Adrenal gland (tissue), 12 donors: ENCODE data around the gene SH3RF1. TPM values are rescaled to one million over a fixed set of nuclear protein-coding genes. Genes with fewer than 3 reads are reported as not detected.

Source experiments
- DNase-seq, 7 donors: peaks; one replicate each; pipeline ENCODE4 v3.0.0-alpha.2; 2019 to 2020
- H3K27ac ChIP-seq, 5 donors: fragments of 200-600 bp; sonication (generic) in 4 of 5; 1 replicate in 3 of 5; 2 replicates in 2 of 5; pipeline versions ENCODE4 v1.5.1 to v1.8.0; 2016 to 2020; ENCODE audit warnings: mild to moderate bottlenecking in 1 of 5
- H3K27me3 ChIP-seq: fragments of 200-600 bp; 2 replicates; pipeline ENCODE4 v1.8.0; 2021
- H3K36me3 ChIP-seq, 2 donors: fragments of 200-600 bp; replicated peaks in 1 of 2; 1 replicate in 1 of 2; 2 replicates in 1 of 2; pipeline versions ENCODE4 v1.5.1 to v1.8.0; 2018 to 2022
- H3K4me1 ChIP-seq, 2 donors: fragments of 200-600 bp; replicated peaks in 1 of 2; 1 replicate in 1 of 2; 2 replicates in 1 of 2; pipeline versions ENCODE4 v1.5.1 to v1.8.0; 2018 to 2021
- H3K4me3 ChIP-seq, 4 donors: fragments of 200-600 bp; sonication (generic) in 3 of 4; one replicate each; pipeline ENCODE4 v1.5.1; 2016 to 2018
- H3K9me3 ChIP-seq, 3 donors: fragments of 200-600 bp; sonication (generic) in 1 of 3; replicated peaks in 1 of 3; 1 replicate in 2 of 3; 2 replicates in 1 of 3; pipeline versions ENCODE4 v1.5.1 to v1.8.0; 2016 to 2021
- CTCF ChIP-seq, 6 experiments: fragments of 450-650 bp in 4 of 6; fragments of 200-600 bp in 2 of 6; sonication (generic) in 1 of 6; IDR thresholded peaks; 1 replicate in 5 of 6; 2 replicates in 1 of 6; pipeline versions ENCODE4 v1.5.1 to v1.8.0; 2016 to 2021; ENCODE audit warnings: antibody characterized with exemption in 6 of 6, mild to moderate bottlenecking in 2 of 6, moderate library complexity in 1 of 6
- POLR2A ChIP-seq, 2 donors: fragments of 450-650 bp; IDR thresholded peaks; one replicate each; pipeline ENCODE4 v1.6.1; 2017; ENCODE audit warnings: antibody characterized with exemption in 2 of 2, mild to moderate bottlenecking in 2 of 2, moderate library complexity in 1 of 2
- WGBS, 4 donors: extraction: QIAGEN DNeasy Blood & Tissue Kit in 2 of 4; methylation state at CpG; one replicate each; pipeline versions ENCODE4 v1.1.5 to v1.1.7; 2013 to 2017; 5-methylcytosine and 5-hydroxymethylcytosine counted together
- intact Hi-C, 2 donors: fragments of 100-400 bp; cut with DNase I; formaldehyde crosslinking; loops; one replicate each; pipeline versions ENCODE4 v1.14.1 to v1.15.0; 2022 to 2023
- polyA plus RNA-seq, 3 donors: library from polyadenylated mRNA; stranded (reverse); fragments of 200-250 nt in 2 of 3; fragments of 350-450 nt in 1 of 3; fragmentation: Illumina TruSeq in 1 of 3; extraction: RNeasy Lipid Tissue Mini Kit (QIAGEN cat#74804) in 1 of 3; gene quantifications; one replicate each; pipeline ENCODE4 v1.2.3, GENCODE V29; 2013 to 2014
- total RNA-seq, 9 donors: library from RNA; depleted of rRNA in 4 of 9; stranded (reverse); fragments of >200 nt in 4 of 9; fragments of 120-200 nt in 1 of 9; fragmentation: NEBNext Ultra II Directional in 1 of 9; extraction: Animal tissue kit (Norgen Biotek cat#: 25700) in 1 of 9; gene quantifications; one replicate each; pipeline versions ENCODE4 v1.1.0 to v1.2.4, GENCODE V29; 2013 to 2023
- donor health status: healthy with polysubstance abuse.
- donor health status: Bipolar disorder and iron deficiency.
- donor health status: DM: yes; HTN: yes; CAD: no.
- donor health status: DM: no; HTN: no; CAD: no.
- donor health status: DM: no; HTN: no; CAD: no.
- donor health status: DM: yes; HTN: yes; CAD: no.

Gene SH3RF1
- total and polyA plus RNA-seq, 12 donors = 1.8 to 19.3 (median 8.6) TPM

GRCh38 chr4:169054879-169055278, 215.9 kb downstream of the SH3RF1 start:
- Histone ChIP-seq H3K27me3 (no peaks in the 10 kb centered on the region), H3K9me3 (no peaks in the 10 kb centered on the region), H3K4me3 (no peak overlapping the region), H3K36me3 (no peaks in the 10 kb centered on the region), H3K27ac (no peak overlapping the region), H3K4me1 (no peaks in the 10 kb centered on the region)
- no peak for DNase-seq
- intact Hi-C loops = no loop called here
- TF ChIP-seq CTCF (IDR thresholded peaks at IDR 0.05) (no peak), POLR2A (IDR thresholded peaks at IDR 0.05) (no peak)
- 79 to 100% (median 93%) methylated on average over 6 of the region's 6 CpGs for WGBS, 4 donors

GRCh38 chr4:169052594-169052945, 218.2 kb downstream of the SH3RF1 start:
- Histone ChIP-seq H3K27ac (no peak overlapping the region), H3K36me3 (no peaks in the 10 kb centered on the region), H3K9me3 (no peaks in the 10 kb centered on the region), H3K4me1 (no peaks in the 10 kb centered on the region), H3K4me3 (no peak overlapping the region), H3K27me3 (no peaks in the 10 kb centered on the region)
- TF ChIP-seq CTCF (IDR thresholded peaks at IDR 0.05) = no peak
- no peak for TF ChIP-seq POLR2A (IDR thresholded peaks at IDR 0.05)
- no peak for DNase-seq
- 74 to 93% (median 78%) methylated on average over 6 of the region's 6 CpGs for WGBS, 4 donors
- intact Hi-C loops = no loop called here

GRCh38 chr4:169051761-169052593, 218.8 kb downstream of the SH3RF1 start:
- no peak overlapping the region for H3K4me3 ChIP-seq
- no peak for TF ChIP-seq CTCF (IDR thresholded peaks at IDR 0.05)
- no peak for TF ChIP-seq POLR2A (IDR thresholded peaks at IDR 0.05)
- H3K27me3 ChIP-seq = no peaks in the 10 kb centered on the region
- no peaks in the 10 kb centered on the region for H3K9me3 ChIP-seq
- H3K36me3 ChIP-seq = no peaks in the 10 kb centered on the region
- DNase-seq = no peak
- 77 to 83% (median 80%) methylated on average over 10 of the region's 10 CpGs for WGBS, 4 donors
- no peak overlapping the region for H3K27ac ChIP-seq
- H3K4me1 ChIP-seq = no peaks in the 10 kb centered on the region
- intact Hi-C loops = no loop called here

- WGBS, 4 donors = 77 to 83% (median 81%) methylated on average over 9 of the region's 9 CpGs
- Histone ChIP-seq H3K36me3 (no peaks in the 10 kb centered on the region), H3K4me1 (no peaks in the 10 kb centered on the region), H3K4me3 (no peak overlapping the region), H3K9me3 (no peaks in the 10 kb centered on the region), H3K27ac (peak overlapping the region in 1 of 5 donors; percentile 48), H3K27me3 (no peaks in the 10 kb centered on the region)
- TF ChIP-seq CTCF (IDR thresholded peaks at IDR 0.05) = no peak
- TF ChIP-seq POLR2A (IDR thresholded peaks at IDR 0.05) = no peak
- DNase-seq = no peak
- intact Hi-C loops = no loop called here
Measured at GRCh38 chr4:169050881-169051760, 219.6 kb downstream of the SH3RF1 start.
